Activated gamma-delta T cell treated with Interleukin-2 at 50 U/mL for 16 hours (primary cell): ENCODE measurements around the gene BRMS1.

Source experiments
- DNase-seq: peaks from one replicate; pipeline ENCODE4 v3.0.0-alpha.2; 2020

BRMS1 gene

DNA sequence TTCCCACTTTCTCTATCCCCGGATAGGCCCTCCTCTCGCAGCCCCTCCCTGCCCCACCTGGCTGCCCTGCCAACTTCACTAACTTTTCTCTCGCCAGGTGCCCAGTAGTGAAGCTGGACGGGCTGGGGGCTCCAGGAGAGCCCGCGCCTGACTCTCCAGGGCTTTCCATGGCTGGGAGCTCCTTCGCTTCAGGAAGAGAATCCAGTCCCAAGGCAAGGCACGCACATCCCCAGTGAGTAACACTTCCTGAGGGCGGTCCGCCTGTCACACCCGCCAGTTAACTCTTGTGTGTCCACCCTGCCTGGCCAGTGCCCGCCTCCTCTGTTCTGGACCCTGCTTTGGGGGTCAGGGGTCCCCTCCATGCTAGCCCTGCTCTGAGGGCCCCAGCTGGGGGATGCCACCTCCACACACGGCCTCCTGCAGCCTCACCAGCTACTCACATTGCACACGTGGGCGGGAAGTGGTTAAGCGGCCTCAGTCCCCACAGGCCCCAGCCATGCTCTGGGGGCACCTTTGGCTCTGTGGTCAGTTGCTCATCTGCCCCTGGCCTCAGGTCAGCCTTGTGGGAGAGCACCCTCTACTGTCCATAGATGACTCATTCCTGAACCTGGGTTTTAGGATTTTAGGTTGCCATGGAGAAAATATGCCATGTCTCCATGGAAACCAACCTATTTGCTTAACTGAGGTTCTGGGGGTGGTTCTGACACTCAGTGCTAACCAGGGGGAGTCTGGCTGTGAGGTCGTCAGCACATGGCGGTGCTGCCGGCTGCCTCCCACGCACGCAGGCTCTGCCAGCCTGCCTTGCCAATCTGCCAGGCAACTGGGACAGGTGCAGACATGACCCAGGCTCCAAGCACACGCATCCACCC is 8.4 kb downstream of the BRMS1 start, which contains the start of gene RIN1:
Gene RIN1, minus strand, starts transcription at position 201 of the 869 bp plus-strand sequence. Its CDS starts 32 bp downstream, at position 169.
- no peak for DNase-seq

DNA sequence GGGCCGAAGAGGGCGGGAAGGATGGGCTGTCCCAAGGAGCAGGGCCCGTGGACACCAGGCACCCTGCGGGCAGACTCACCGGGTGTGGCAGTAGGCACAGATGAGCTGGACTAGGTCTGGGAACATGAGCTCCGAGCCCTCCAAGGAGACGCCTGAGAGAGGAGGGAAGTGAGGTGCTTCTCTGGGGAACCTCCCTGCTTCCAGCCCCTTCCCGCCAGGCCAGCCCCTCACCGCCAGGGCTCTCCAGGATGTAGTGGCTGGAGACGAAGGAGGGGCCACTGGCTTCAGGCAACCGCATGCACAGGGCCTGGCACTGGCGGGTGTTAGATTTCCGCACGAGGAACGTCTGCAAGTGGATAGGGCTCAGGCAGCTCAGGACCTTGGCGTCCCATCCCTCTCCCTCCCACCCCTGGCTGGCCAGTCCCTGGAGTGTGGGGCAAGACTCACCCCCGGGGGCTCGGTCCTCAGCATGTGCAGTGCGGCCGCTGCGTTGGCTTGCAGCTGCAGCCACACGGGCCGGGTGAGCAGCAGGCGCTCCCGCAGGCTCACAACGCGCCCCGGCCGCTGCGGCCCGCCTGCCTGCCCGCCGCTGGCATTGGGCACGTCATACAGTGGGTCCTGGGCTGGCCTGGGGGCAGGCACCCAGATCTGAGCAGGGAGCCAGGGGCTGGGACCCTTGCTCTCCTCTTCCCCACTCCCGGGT is 9.2 kb downstream of the BRMS1 start:
- no peak for DNase-seq

DNA sequence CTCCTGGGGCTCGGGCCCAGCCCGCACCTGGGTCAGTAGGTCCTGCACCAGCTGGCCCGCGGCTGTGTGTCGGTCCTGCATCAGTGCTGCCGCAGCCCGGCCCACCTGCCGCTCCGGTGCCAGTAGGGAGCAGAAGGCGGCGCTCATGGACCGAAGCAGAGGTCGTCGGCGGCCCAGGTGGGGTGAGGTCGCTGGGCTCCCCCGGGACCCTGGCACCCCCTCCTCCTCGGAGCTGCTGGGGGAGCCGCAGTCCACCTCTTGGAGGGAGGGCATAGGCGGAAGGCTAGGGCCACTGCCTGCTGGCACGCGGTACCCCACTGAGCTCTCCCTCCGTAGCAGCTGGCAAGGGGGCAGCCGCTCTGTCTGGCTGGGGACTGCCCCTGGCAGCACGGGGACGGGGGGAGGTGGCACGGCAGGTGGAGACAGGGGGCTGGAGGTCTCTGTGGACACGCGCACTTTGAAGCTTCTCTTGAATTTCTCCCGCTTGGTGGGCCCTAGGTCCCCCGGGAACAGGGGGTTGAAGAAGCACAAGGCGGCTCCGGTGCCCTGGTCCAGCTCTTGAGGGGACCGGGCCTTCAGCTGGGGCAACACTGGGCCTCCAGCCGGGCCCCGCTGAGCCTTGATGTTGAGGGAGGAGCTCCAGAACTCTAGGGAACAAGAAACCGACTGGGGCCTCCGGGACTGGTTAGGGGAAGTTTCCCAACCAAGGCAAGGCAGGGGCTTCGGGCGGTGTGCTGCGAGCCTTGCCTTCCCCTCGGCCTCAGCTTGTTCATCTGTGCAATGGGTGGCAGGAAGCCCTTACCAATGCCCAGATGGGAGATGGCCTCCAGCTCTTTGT is 10.1 kb downstream of the BRMS1 start:
- no peak for DNase-seq

DNA sequence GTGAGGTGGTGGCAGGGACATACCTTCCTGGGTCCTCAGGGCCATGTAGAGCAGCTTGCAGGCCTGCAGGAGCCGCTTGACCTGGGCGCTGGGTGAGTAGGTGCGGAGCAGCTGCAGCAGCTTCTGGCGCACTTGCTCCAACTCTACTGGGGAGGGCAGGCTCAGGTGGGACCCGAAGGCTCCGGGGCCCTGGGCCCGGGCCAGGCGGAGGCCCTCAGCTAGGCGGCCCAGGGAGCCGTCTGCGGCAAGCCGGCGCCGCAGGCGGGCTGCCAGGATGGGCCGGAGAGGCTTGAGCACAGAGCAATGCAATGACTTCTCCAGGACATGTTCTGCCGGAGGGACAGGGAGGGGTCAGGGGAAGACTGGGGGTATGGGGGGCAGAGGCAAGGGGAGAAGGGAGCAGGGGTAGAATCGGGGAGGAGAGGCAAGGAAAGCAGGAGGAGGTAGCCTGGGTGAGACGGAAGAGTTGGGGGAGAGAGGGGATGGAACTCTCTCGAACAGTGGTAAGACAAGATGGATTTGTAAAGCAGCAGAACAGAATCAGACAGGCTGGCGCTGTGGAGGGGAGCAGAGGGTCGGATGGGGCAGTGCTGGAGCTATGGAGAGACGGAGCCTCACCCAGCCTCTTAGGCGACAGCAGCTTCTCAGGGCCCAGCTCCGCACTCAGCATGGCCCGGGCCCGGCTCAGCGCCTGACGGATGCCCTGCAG is 10.9 kb downstream of the BRMS1 start:
- DNase-seq = no peak

DNA sequence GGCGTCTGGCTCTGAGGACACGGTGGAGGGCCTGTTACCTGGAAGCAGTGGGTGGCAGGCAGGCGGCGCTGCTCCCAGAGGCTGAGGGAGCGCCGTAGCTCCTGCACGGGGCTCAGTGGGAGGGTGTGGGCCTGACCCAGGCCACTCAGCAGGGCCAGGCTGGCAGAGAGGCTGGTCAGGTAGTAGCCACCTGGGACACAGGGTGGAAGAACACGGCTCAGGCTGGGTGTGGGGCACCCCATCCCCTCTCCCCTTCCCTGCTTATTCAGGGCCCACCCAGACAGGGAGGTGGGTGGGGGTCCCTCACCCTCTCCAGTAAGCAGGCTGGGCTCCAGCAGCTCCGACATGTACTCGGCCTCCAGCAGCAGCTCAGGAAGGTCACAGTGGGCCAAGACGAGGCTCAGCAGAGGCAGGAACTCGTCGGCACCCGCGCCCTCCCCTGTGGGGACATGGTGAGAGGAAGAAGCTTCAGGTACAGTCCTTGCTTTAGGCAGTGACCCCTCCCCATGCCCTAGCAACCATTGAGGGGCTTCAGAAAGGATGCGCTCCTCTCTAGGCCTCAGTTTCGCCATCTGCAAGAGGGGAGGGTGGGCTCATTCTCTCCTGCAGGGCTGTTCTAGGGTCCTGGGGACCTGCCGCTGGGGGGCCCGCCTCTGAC is 11.6 kb downstream of the BRMS1 start:
- DNase-seq = no peak

DNA sequence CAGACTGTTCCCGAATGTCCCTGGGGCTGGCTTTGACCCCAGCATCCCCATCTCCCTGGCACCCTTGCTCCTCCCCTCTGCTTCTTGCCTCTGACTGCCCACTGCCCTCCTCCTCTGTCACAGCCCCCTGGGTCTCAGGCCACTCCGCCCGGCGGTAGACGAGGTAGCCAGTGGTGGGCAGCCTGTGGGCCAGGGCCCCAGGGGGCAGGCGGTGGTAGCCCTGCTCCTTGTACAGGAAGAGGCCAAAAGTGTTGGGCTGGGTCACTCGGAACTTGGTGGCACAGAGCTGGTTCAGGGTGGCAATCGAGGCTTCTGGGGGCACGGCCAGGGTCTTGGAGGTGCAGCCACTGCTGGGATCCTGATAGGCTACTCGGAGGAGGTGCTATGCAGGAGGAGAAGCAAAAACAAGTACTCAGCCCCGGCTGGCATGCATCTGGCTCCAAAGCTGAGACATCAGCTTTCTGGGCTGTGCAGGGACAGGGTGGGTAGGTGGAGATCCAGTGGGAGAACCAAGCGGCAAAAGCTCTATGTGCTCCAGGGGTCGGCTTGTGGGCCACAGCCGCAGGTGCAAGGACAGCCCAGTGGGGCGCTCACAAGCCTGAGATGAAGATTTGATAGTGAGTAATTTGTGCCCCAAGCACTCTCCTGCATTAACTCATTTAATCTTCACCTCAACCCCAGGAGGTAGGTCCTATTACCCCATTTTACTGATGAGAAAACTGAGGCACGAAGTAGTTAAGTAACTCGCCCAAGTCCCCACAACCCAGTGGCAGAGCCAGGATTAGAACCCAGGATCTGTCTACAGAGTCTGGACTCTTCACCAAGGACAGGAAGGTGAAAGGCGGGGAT is 12.3 kb downstream of the BRMS1 start:
- DNase-seq = no peak

DNA sequence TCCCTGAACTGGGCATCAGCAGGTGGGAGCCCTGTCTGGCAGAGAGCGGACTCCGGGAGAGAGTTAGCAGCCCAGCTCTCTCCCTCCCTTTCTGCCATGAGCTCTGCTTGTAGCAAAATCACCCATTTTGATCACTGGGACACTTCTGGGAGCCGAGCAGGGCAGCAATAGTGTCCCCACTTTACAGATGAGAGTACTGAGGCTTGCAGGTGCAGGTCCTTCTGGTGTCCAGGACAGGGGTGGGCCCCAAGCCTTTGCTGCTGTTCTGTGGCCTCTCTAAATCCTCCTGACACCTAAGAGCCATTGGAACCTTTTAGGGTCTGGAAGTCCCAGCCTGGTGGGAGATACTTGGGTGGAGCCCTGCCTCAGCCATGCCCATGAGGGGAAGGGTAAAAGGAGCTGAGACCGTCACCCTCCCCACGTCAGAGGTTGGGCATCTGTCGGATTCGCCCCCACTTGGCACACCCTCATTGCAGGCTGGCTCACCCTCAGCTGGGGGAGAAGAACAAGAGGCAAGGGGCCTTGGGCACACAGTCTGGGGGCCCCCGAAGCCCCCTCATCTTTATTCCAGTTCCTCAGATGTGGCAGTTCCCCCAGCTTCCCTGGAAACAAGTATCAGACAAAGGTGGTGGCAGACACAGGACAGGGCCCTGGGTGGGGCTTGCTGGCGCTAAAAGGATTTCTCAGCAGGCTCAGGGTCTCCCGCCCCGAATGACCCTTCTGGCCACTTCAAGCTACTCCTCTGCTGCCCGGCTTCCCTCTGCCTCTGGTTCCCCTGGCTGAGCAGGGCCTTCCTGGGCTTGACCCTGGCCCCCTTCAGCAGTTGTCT is 13.1 kb downstream of the BRMS1 start:
- DNase-seq = no peak

DNA sequence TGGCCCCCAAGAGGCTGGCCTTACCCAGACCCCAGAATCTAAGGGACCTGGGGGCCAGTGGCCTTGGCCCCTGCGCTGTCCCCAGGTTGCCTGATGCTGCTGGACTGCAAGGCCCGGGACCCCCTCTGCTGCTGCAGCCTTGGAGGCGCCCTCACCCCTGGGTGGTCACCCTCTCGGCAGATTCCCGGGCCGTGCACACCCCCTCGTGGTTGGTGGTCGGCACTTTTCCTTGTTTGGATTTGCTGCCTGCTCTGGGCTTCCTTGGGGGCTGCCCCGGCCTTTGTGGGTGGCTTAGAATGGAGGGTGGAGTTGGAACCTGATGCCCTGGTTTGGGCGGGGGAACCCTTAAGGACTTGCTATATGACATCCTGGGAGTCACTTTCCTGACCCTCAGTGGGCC is 14.0 kb downstream of the BRMS1 start:
- no peak for DNase-seq

DNA sequence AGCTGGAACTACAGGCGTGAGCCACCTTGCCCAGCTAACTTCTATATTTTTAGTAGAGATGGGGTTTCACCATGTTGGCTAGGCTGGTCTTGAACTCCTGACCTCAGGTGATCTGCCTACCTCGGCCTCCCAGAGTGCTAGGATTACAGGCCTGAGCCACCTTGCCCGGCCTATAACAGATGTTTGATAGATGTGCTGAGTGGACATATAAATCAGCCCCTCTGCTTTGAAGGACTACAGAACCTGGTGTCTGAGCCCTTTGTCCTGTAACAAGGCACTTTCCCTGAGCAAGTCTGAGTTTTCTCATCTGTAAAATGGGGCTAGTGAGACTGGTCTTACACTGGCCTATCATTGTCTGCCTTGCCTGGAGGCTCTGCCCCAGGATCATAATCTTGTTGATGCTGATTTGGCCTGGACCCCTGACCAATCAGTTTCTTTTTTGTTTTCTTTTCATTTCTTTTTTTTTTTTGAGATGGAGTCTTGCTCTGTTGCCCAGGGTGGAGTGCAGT is 15.7 kb downstream of the BRMS1 start:
- DNase-seq = no peak

DNA sequence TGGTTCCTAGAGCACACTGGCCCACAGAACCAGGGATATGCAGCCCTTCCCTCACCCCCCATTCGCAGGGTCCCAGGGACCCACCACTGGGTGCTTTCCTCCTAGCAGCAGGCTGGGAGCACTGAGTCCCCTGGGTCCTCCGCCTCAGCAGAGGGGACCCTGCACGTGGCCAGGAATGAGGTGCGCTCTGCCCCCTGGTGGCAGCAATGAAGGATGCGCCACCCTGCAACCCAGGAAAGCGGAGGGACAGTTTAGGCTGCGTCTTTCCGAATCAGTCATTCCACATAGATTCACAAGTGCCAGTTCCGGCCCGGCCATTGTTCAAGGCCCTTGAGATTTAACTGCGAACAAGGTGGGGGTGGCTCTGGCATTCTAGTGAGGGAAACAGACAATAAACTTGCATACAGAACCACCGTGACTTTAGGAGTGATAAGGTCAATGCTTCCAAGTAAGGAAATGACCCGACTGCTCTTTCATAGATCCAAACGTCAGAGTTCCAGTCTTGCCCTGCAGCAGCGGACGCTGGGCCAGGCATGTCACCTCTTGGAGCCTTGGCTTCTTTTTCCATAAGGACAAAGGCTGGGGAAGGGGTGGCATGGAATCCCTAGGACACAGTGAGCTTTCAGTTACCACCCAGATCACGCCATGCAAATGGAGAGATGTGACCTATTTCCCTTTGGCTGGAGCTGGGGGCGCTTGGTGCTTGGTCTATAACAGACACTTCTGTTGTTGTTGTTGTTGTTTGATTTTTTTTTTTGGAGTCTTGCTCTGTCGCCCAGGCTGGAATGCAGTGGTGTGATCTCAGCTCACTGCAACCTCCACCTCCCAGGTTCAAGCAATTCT is 16.4 kb downstream of the BRMS1 start:
- DNase-seq = peak; percentile 81

DNA sequence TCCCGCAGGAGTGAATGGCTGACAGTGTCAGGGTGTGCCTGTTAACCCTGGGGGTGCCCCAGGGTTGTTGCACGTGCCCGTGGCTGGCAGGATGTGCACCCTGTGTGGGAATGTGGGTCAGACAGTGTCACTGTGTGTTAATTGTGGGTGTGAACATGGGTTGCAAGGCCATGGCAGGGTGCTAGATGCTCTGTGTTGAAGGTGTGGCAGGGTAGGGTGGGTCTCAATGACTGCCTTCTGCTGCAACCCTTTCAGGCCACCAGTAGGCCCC is 16.9 kb downstream of the BRMS1 start:
- peak; percentile 48 for DNase-seq

DNA sequence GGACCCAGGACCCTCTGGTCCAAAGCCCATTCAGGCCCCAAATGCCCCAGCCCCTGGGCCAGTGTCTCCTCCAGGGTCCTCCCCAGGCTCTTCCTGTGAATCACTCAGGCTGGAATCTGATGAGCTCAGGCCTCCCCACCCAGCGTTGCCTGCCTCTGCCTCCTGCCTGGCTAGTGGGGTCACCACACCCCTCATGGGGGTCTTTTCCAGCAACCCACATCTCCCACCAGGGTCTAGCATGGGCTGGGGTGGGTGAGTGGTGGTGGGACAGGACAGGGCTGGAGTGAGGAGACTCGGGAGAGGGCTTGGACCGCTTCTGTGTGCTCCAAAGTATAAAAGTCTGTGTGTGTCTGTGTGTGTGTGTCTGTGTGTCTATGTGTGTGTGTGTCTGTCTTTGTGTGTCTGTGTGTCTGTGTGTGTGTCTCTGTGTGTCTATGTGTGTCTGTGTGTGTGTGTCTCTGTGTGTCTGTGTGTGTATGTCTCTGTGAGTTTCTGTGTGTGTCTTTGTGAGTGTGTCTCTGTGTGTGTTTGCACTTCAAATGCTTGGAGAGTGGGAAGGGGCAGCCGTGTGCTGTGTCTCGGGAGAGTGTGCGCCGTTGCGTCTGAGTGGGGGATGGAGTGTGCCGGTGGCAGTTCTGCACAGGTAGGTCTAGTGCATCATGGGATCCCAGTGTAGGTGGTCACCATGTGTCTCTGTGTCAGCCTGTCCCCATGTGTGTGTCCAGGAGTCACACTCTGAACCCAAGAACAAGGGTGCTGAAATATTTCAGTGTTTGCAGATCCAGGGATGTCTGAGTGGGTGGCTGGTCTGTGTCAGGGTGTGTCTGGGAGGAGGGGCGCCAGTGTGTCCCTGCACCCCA is 17.5 kb downstream of the BRMS1 start:
- no peak for DNase-seq

DNA sequence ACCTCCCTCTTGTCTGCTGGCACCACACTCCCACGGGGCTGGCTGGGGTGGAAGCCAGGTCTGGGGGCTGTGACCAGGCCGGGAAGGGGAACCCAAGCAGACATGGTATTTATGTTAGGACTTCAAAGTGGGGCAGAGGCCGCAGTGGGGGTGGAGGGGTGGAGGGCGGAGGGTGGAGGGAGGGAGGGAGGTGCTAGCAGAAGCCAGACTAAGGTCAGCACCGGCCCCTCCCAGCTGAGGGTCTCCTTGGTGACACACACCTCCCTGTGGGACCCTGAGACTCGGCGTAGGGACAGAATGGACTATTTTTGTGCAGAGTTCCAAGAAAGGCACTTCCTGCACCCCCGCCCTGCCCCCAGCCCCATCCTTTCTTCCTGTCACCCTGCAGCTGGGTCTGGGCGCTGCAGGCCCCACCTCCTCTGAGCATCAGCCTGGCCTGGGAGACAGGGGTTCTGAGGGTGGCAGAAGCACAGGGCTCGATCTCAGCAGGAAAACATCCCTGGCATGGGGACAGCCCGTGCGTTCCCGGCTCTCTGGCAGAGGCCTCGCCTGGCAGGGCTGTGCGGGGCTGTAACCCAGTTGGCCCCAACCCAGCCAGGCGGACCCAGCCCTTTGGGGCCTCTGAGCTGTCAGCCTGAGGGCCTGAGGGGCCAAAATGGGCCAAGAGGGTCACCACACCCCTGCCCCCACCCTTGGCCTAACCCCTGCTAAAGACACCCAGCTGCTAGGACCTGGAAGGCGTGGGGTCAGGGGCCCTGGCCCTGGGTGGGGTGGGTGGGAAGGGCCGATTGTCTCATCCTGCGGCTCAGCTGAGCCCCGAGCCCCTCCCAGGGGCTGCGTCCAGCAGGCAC is 18.4 kb downstream of the BRMS1 start:
- DNase-seq = no peak

DNA sequence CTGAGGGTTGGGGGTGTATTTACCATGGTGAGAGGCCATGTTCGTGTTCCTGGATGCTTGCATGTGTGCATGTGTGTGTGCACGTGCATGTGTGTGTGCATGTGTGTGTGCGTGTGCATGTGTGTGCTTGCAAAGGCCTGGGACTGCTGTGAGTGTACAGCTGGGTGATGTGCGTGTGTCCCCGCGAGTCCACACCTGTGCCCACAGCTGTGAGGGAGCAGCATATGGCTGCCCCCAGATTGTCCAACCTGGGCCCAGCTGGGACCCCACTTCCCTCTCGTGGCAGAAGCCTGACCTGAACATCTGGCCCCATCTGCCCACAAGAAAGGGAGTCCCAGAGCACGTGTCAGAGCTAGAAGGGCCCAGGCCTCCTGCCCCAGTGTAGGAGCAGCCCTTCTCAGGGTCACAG is 19.6 kb downstream of the BRMS1 start:
- DNase-seq = no peak

DNA sequence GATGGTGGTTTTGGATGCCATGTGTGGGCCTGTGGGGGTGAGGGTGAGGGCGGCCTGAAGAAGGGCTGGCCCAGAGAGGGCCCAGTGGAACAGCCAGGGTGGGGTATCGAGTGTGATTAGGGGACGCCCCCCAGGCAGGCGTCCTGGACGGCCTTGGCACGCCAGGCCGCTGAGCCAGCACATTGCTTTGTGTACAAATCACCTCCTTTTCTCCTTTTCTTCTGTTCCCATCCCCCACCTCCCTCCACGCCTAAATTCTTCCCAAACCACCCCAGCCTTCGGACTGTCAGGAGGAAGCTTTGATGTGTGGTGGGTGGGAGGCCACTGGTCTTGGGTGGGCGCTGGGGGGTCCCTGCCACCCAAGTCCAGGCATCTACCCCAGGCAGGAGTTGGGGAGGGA is 20.2 kb downstream of the BRMS1 start:
- DNase-seq = no peak

DNA sequence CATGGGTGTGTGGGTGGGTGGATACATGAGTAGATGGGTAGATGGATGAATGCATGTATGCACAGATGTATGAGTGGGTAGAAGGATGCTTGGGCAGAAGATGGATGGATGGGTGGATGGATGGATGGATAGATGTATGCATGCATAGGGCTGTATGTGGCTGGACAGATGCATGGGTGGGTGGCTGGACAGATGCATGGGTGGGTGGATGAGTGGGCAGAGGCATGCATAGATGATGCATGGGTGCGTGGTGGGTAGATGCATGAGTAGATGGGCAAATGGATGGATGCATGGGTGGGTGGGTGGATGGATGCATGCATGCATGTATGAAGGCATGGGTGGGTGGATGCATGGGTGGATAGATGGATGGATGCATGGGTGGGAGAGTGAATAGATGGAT is 21.2 kb downstream of the BRMS1 start:
- DNase-seq = no peak

DNA sequence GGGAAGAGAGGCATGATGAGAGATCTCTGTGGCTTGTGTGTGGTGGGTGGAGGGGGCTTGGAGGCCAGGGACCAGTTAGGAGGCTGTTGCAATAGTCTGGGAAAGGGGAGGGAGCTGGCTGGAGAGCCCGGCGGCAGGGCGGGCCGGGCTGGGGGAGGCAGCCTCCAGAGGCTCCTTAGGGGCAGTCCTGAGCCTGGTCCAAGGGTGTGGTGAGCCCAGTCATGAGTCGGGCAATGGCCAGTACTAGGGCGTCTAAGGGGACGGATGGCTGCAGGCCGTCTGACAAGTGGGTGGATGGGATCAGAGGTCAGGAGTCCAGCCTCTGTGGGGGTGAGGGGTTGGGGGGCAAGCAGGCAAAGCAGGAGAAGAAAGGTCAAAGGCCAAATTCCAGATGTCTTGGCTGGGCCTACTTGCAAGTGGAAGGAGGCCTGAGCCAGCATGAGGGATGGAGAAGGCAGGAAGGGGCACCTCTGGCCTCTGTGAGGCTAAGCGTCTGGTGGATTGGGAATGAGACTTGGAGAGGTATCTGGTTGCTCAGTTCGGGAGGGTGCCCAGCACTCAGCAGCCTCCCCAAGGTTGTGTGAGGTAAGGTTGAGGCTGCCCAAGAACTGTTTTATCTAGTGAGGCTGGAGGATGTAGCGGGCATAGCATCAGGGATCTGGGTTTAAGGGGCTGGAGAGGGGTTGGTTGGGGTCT is 22.0 kb downstream of the BRMS1 start:
- DNase-seq = no peak
